ENCODE results near the gene KBTBD2. TPM values are rescaled to one million over a fixed set of nuclear protein-coding genes. Genes with fewer than 3 reads are reported as not detected.
"Not testable (repeated sequence)": the region's sequence is repeated elsewhere in the genome, so short reads cannot be mapped to it uniquely, and the experiment has no call there.

KBTBD2 gene
- total and polyA plus RNA-seq, 4 donors: 45.0 to 78.8 (median 46.0) TPM

DNA sequence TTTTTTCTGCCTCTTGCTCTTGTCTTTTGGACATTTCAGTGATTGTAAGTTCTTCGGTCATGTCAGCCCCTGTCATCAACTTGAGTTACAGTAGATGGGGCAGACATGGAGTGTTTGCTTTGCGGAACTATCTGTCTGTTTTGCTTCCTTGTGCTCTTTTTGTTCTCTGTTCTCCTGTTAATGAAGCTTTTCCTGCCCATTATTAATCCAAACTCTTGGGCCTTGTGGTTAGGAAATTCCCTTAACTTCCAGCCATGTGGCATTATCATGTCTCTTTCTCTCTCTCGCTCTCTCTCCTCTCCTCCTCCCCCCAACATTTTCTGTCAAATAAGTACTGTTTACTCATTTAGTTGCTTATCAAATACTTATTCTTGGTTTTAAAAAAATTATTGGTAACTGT, 47.8 kb downstream of the KBTBD2 start:
- no CpG with 5 or more reads among the region's 3 CpGs for WGBS (ENCODE audit: insufficient coverage)
- not testable (repeated sequence) for H3K36me3 ChIP-seq (ENCODE audit: control insufficient read depth, insufficient read depth, low read length); H3K27me3 ChIP-seq (ENCODE audit: control insufficient read depth, insufficient read depth, low read length); DNase-seq (ENCODE audit: low read depth in 4 of 6, low spot score in 6 of 6); H3K9me3 ChIP-seq (ENCODE audit: control insufficient read depth, insufficient read depth, low read length); H3K4me1 ChIP-seq (ENCODE audit: control insufficient read depth, insufficient read depth, low read length); H3K4me3 ChIP-seq (ENCODE audit: low read depth, low read length); H3K27ac ChIP-seq (ENCODE audit: low read depth, low read length)

DNA sequence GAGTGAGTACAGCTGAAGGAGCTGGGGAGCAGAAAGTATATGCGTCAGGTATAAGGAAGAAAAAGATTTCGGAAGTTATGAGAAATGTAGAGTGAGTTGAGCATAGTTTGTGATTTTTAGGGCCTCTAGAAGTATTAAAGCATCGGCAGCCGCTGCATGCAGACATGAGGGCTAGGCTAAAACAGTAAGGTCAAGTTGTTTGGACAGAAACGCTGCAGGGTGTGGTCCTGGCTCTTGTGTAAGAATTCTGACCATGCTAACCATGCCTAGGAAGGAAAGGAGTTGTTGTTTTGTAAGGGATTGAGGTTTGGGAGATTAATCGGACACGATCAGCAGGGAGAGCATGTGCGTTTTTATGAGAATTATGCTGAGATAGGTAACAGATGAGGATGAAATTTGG, 51.7 kb downstream of the KBTBD2 start:
- DNase-seq (ENCODE audit: low read depth in 4 of 6, low spot score in 6 of 6); H3K9me3 ChIP-seq (ENCODE audit: control insufficient read depth, insufficient read depth, low read length); H3K27me3 ChIP-seq (ENCODE audit: control insufficient read depth, insufficient read depth, low read length); H3K36me3 ChIP-seq (ENCODE audit: control insufficient read depth, insufficient read depth, low read length); H3K4me1 ChIP-seq (ENCODE audit: control insufficient read depth, insufficient read depth, low read length); H3K27ac ChIP-seq (ENCODE audit: low read depth, low read length); H3K4me3 ChIP-seq (ENCODE audit: low read depth, low read length): not testable (repeated sequence)
- whole genome bisulfite sequencing (ENCODE audit: insufficient coverage): 100% methylated on average over 4 of the region's 8 CpGs

DNA sequence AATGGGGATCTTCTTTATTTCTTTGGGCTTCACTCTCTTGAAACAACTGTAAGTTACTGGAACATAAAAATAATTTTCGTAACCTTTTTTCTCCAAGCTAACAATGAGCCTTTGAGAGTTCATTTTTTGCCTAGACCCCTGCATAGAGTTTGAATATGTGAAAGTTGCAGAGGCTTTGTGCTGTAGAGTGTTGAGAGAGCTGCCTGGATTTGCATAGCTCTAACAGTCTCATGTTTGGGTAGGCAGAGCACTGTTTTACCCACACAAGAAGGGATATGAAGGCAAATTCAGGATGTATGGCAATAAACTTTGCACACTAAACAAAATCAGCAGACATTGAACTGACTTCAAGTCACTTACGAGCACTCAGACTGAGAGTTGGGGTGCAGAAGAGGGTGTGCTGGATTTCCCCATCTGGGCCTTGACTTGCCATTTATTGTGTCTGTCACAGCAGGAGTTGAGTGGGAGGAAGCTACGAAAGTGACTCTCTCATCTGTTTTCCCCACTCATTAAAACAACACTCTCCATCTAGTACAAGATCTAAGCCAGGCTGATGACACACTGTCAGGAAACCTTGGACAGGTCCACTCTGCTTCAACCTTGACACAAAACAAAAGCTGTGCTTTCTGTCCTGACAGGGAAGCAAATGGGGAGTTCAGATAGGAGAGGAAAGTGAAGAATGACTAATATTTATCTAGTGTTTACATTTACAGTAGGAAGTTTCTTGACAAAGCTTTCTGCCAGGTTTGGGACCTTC, 62.4 kb downstream of the KBTBD2 start:
- H3K27ac ChIP-seq (ENCODE audit: low read depth, low read length); H3K9me3 ChIP-seq (ENCODE audit: control insufficient read depth, insufficient read depth, low read length); H3K27me3 ChIP-seq (ENCODE audit: control insufficient read depth, insufficient read depth, low read length); DNase-seq (ENCODE audit: low read depth in 4 of 6, low spot score in 6 of 6); H3K4me3 ChIP-seq (ENCODE audit: low read depth, low read length); H3K36me3 ChIP-seq (ENCODE audit: control insufficient read depth, insufficient read depth, low read length); H3K4me1 ChIP-seq (ENCODE audit: control insufficient read depth, insufficient read depth, low read length): not testable (repeated sequence)
- WGBS (ENCODE audit: insufficient coverage): no CpG with 5 or more reads among the region's 3 CpGs

Other genes starting within 250 kb of the KBTBD2 start
- gene FKBP9, start 65.7 kb upstream of the KBTBD2 start, total RNA-seq: 100 to 1,000 TPM; 108 to 118 TPM
- gene FKBP9, start 65.7 kb upstream of the KBTBD2 start, polyA plus RNA-seq (ENCODE audit: insufficient read length in 2 of 2): 10 to 100 TPM; 75.2 to 89.9 TPM
- 10 to 100 TPM; 28.3 to 52.6 TPM for gene NT5C3A, start 171.0 kb upstream of the KBTBD2 start, total RNA-seq
- gene NT5C3A, start 171.0 kb upstream of the KBTBD2 start, polyA plus RNA-seq (ENCODE audit: insufficient read length in 2 of 2): 10 to 100 TPM; 46.3 to 47.1 TPM
- gene RP9, start 217.6 kb upstream of the KBTBD2 start, total RNA-seq: 10 to 100 TPM in 1 of 2 donors, 1 to 10 TPM in 1; 7.8 to 23.0 TPM
- gene RP9, start 217.6 kb upstream of the KBTBD2 start, polyA plus RNA-seq (ENCODE audit: insufficient read length in 2 of 2): 10 to 100 TPM; 24.6 to 27.7 TPM
- 10 to 100 TPM; 37.0 to 67.8 TPM for gene BBS9, start 237.8 kb upstream of the KBTBD2 start, total RNA-seq
- 10 to 100 TPM; 19.3 to 20.9 TPM for gene BBS9, start 237.8 kb upstream of the KBTBD2 start, polyA plus RNA-seq (ENCODE audit: insufficient read length in 2 of 2)

All from spinal cord (tissue), 10 donors.